ENCODE data around the gene SUN1.
A peak's percentile ranks its signal among the peaks of the same experiment; 100 is the strongest.

- TF ChIP-seq, protein P1, sequence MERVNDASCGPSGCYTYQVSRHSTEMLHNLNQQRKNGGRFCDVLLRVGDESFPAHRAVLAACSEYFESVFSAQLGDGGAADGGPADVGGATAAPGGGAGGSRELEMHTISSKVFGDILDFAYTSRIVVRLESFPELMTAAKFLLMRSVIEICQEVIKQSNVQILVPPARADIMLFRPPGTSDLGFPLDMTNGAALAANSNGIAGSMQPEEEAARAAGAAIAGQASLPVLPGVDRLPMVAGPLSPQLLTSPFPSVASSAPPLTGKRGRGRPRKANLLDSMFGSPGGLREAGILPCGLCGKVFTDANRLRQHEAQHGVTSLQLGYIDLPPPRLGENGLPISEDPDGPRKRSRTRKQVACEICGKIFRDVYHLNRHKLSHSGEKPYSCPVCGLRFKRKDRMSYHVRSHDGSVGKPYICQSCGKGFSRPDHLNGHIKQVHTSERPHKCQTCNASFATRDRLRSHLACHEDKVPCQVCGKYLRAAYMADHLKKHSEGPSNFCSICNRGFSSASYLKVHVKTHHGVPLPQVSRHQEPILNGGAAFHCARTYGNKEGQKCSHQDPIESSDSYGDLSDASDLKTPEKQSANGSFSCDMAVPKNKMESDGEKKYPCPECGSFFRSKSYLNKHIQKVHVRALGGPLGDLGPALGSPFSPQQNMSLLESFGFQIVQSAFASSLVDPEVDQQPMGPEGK (CRISPR knock-in tag; IDR thresholded peaks at IDR 0.05; ENCODE audit: borderline replicate concordance) = no peak
- TF ChIP-seq TOX (CRISPR knock-in tag; IDR thresholded peaks at IDR 0.05; ENCODE audit: borderline replicate concordance) (no peak), CREB5 (CRISPR knock-in tag; IDR thresholded peaks at IDR 0.05; ENCODE audit: low read depth) (no peak), SNAI2 (CRISPR knock-in tag; IDR thresholded peaks at IDR 0.05) (peak; percentile 71; the same call in 1 of the 2 replicates), RARB (CRISPR knock-in tag; IDR thresholded peaks at IDR 0.05) (no peak)
- TF ChIP-seq, protein P2, sequence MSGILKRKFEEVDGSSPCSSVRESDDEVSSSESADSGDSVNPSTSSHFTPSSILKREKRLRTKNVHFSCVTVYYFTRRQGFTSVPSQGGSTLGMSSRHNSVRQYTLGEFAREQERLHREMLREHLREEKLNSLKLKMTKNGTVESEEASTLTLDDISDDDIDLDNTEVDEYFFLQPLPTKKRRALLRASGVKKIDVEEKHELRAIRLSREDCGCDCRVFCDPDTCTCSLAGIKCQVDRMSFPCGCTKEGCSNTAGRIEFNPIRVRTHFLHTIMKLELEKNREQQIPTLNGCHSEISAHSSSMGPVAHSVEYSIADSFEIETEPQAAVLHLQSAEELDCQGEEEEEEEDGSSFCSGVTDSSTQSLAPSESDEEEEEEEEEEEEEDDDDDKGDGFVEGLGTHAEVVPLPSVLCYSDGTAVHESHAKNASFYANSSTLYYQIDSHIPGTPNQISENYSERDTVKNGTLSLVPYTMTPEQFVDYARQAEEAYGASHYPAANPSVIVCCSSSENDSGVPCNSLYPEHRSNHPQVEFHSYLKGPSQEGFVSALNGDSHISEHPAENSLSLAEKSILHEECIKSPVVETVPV (CRISPR knock-in tag; IDR thresholded peaks at IDR 0.05) = no peak
- TF ChIP-seq, protein P3, sequence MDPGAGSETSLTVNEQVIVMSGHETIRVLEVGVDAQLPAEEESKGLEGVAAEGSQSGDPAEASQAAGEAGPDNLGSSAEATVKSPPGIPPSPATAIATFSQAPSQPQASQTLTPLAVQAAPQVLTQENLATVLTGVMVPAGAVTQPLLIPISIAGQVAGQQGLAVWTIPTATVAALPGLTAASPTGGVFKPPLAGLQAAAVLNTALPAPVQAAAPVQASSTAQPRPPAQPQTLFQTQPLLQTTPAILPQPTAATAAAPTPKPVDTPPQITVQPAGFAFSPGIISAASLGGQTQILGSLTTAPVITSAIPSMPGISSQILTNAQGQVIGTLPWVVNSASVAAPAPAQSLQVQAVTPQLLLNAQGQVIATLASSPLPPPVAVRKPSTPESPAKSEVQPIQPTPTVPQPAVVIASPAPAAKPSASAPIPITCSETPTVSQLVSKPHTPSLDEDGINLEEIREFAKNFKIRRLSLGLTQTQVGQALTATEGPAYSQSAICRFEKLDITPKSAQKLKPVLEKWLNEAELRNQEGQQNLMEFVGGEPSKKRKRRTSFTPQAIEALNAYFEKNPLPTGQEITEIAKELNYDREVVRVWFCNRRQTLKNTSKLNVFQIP (CRISPR knock-in tag; IDR thresholded peaks at IDR 0.05; ENCODE audit: borderline replicate concordance, low read depth) = no peak
- TF ChIP-seq, protein P4, sequence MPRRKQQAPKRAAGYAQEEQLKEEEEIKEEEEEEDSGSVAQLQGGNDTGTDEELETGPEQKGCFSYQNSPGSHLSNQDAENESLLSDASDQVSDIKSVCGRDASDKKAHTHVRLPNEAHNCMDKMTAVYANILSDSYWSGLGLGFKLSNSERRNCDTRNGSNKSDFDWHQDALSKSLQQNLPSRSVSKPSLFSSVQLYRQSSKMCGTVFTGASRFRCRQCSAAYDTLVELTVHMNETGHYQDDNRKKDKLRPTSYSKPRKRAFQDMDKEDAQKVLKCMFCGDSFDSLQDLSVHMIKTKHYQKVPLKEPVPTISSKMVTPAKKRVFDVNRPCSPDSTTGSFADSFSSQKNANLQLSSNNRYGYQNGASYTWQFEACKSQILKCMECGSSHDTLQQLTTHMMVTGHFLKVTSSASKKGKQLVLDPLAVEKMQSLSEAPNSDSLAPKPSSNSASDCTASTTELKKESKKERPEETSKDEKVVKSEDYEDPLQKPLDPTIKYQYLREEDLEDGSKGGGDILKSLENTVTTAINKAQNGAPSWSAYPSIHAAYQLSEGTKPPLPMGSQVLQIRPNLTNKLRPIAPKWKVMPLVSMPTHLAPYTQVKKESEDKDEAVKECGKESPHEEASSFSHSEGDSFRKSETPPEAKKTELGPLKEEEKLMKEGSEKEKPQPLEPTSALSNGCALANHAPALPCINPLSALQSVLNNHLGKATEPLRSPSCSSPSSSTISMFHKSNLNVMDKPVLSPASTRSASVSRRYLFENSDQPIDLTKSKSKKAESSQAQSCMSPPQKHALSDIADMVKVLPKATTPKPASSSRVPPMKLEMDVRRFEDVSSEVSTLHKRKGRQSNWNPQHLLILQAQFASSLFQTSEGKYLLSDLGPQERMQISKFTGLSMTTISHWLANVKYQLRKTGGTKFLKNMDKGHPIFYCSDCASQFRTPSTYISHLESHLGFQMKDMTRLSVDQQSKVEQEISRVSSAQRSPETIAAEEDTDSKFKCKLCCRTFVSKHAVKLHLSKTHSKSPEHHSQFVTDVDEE (CRISPR knock-in tag; IDR thresholded peaks at IDR 0.05) = no peak
Observed at GRCh38 chr7:818031-818699, 14.1 kb upstream of the SUN1 start.

Measured in SK-N-SH treated with all-trans-retinoic acid at 6 μM for 48 hours (cell line).